Measurements from ENCODE around the gene GRIP1. TPM values are rescaled to one million over a fixed set of nuclear protein-coding genes. Genes with fewer than 3 reads are reported as not detected.

The GRIP1 gene
- total and polyA plus RNA-seq, 10 of the 15 experiments (the other 5 are each of a cell fraction or from before 2014, with no cell fraction given): 0.05 to 0.85 (median 0.50) TPM; not detected in 7

GRCh38 chr12:66623455-66623854 is 55.4 kb downstream of the GRIP1 start (continued):
- no peak for TF ChIP-seq SMC3 (IDR thresholded peaks at IDR 0.05; ENCODE audit: borderline replicate concordance, low read length)
- TF ChIP-seq KAT2A (conservative IDR thresholded peaks at IDR 0.05; ENCODE audit: control insufficient read depth, low read depth, low read length): no peak
- no peak for TF ChIP-seq E2F4 (IDR thresholded peaks at IDR 0.05; ENCODE audit: low read depth, low read length)
- no peak for TF ChIP-seq SKIL (IDR thresholded peaks at IDR 0.05; ENCODE audit: low read depth, poor library complexity, severe bottlenecking)
- TF ChIP-seq PML (IDR thresholded peaks at IDR 0.05; ENCODE audit: low read length): no peak
- no peak for TF ChIP-seq GATAD2B (conservative IDR thresholded peaks at IDR 0.05; ENCODE audit: low read depth)
- TF ChIP-seq MTA2 (IDR thresholded peaks at IDR 0.05; ENCODE audit: low read depth): no peak
- TF ChIP-seq SREBF2 (IDR thresholded peaks at IDR 0.05; ENCODE audit: low read length): no peak
- TF ChIP-seq IRF5 (IDR thresholded peaks at IDR 0.05; ENCODE audit: borderline replicate concordance): no peak
- no peak for TF ChIP-seq ETV6 (conservative IDR thresholded peaks at IDR 0.05 in 1 of 2, IDR thresholded peaks at IDR 0.05 in 1 of 2; ENCODE audit: borderline replicate concordance in 1 of 2, low read depth in 1 of 2)
- no peak for TF ChIP-seq KDM1A (IDR thresholded peaks at IDR 0.05; ENCODE audit: borderline replicate concordance)
- no peak for TF ChIP-seq SUPT20H (IDR thresholded peaks at IDR 0.05; ENCODE audit: borderline replicate concordance, control insufficient read depth, low read depth, low read length)
- TF ChIP-seq RAD21 (IDR thresholded peaks at IDR 0.05; ENCODE audit: insufficient read depth, low read depth, low read length): no peak
- no peak for TF ChIP-seq JUND (IDR thresholded peaks at IDR 0.05; ENCODE audit: low read depth, low read length)
- no peak for TF ChIP-seq MEF2B (IDR thresholded peaks at IDR 0.05; ENCODE audit: partially characterized antibody, poor library complexity, severe bottlenecking)
- no peak for TF ChIP-seq ZBED1 (IDR thresholded peaks at IDR 0.05; ENCODE audit: borderline replicate concordance)
- no peak for TF ChIP-seq CTCF (IDR thresholded peaks at IDR 0.05 in 2 of 3, conservative IDR thresholded peaks at IDR 0.05 in 1 of 3; ENCODE audit: control insufficient read depth in 2 of 3, extremely low read depth in 1 of 3, insufficient read depth in 1 of 3, low read depth in 3 of 3, low read length in 3 of 3)

Measured in GM12878 (cell line).